ENCODE data around the gene CREB3L2. TPM values are rescaled to one million over a fixed set of nuclear protein-coding genes. Genes with fewer than 3 reads are reported as not detected.

CREB3L2 gene
- total and polyA plus RNA-seq, 10 of the 15 experiments (the other 5 are each of a cell fraction or from before 2014, with no cell fraction given), result 6.4 to 67.1 (median 26.2) TPM

- TF ChIP-seq ZBTB40 (IDR thresholded peaks at IDR 0.05; ENCODE audit: borderline replicate concordance) (no peak), IKZF1 (conservative IDR thresholded peaks at IDR 0.05) (0 out of 2 replicates have a peak, but pooled peaks have one; percentile 13), JUNB (IDR thresholded peaks at IDR 0.05) (no peak), SRF (IDR thresholded peaks at IDR 0.05; ENCODE audit: low read depth in 2 of 2, low read length in 2 of 2) (no peak), ZBTB11 (CRISPR knock-in tag; IDR thresholded peaks at IDR 0.05) (no peak), EGR1 (IDR thresholded peaks at IDR 0.05; ENCODE audit: borderline replicate concordance in 1 of 2, low read depth in 2 of 2, low read length in 2 of 2) (no peak; a peak in 1 of 3 replicates), RCOR1 (conservative IDR thresholded peaks at IDR 0.05; ENCODE audit: low read depth, low read length) (0 out of 2 replicates have a peak, but pooled peaks have one; percentile 59), ATF2 (IDR thresholded peaks at IDR 0.05; ENCODE audit: low read length) (no peak), ZNF687 (IDR thresholded peaks at IDR 0.05) (peak; percentile 79), MTA2 (IDR thresholded peaks at IDR 0.05; ENCODE audit: low read depth) (no peak), MXI1 (IDR thresholded peaks at IDR 0.05; ENCODE audit: low read depth, low read length) (no peak), JUND (IDR thresholded peaks at IDR 0.05; ENCODE audit: low read depth, low read length) (no peak), ZBED1 (IDR thresholded peaks at IDR 0.05; ENCODE audit: borderline replicate concordance) (no peak), FOS (IDR thresholded peaks at IDR 0.05; ENCODE audit: borderline replicate concordance, extremely low read depth, insufficient read length) (no peak), LARP7 (IDR thresholded peaks at IDR 0.05) (no peak), EED (IDR thresholded peaks at IDR 0.05; ENCODE audit: low read depth) (0 out of 2 replicates have a peak, but pooled peaks have one; percentile 7), GABPA (IDR thresholded peaks at IDR 0.05; ENCODE audit: low read depth) (no peak)
Measured at GRCh38 chr7:137846827-137847567, 154.9 kb downstream of the CREB3L2 start, which contains the start of gene DGKI (continued).

Measured in GM12878 (cell line).